Ishikawa (cell line): ENCODE results near the gene DEK.

Experiments
- CEBPB ChIP-seq: IDR thresholded peaks from 2 replicates; pipeline ENCODE4 v1.6.1; 2012
- CREB1 ChIP-seq: IDR thresholded peaks from 2 replicates; pipeline ENCODE4 v1.6.1; 2012; ENCODE audit warnings: low read depth
- EGR1 ChIP-seq: IDR thresholded peaks from 2 replicates; pipeline ENCODE4 v1.6.1; 2012
- EP300 ChIP-seq: IDR thresholded peaks from 2 replicates; pipeline ENCODE4 v1.6.1; 2012; ENCODE audit warnings: borderline replicate concordance
- FOXM1 ChIP-seq: IDR thresholded peaks from 2 replicates; pipeline ENCODE4 v1.6.1; 2012; ENCODE audit warnings: low read depth, borderline replicate concordance
- NFIC ChIP-seq: IDR thresholded peaks from 2 replicates; pipeline ENCODE4 v1.6.1; 2012
- RAD21 ChIP-seq: IDR thresholded peaks from 2 replicates; pipeline ENCODE4 v1.6.1; 2012; ENCODE audit warnings: low read depth
- TAF1 ChIP-seq: IDR thresholded peaks from 2 replicates; pipeline ENCODE4 v1.6.1; 2012; ENCODE audit warnings: low read depth, mild to moderate bottlenecking
- TCF12 ChIP-seq: IDR thresholded peaks from 2 replicates; pipeline ENCODE4 v1.6.1; 2012; ENCODE audit warnings: low read depth
- TEAD4 ChIP-seq: IDR thresholded peaks from 2 replicates; pipeline ENCODE4 v1.6.1; 2012
- YY1 ChIP-seq: IDR thresholded peaks from 2 replicates; pipeline ENCODE4 v1.6.1; 2012; ENCODE audit warnings: low read depth
- ZBTB7A ChIP-seq: IDR thresholded peaks from 2 replicates; pipeline ENCODE4 v1.6.1; 2012; ENCODE audit warnings: low read depth
- TF ChIP-seq, protein P1 (sequence below): IDR thresholded peaks from 2 replicates; pipeline ENCODE4 v1.6.1; 2012
- TF ChIP-seq, protein P2 (sequence below): IDR thresholded peaks from 2 replicates; pipeline ENCODE4 v1.6.1; 2012
- TF ChIP-seq, protein P3 (sequence below): IDR thresholded peaks from 2 replicates; pipeline ENCODE4 v1.6.1; 2012; ENCODE audit warnings: low read depth, mild to moderate bottlenecking

DEK gene

DNA sequence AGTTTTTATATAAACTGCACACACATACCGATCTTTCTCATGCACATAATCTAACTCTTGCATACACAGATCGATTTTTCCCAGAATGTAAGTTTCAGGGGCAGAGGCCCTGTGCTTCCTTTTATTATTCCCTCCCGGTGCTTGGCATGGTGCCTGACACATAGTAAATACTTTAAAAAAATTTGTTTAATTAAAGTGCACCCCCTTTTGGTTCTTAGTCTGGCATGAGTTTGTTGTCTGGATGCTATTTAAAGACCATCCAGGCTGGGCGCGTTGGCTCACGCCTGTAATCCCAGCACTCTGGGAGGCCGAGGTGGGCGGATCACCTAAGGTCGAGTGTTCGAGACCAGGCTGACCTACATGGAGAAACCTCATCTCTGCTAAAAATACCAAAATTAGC, 5.4 kb upstream of the DEK start:
- TF ChIP-seq TCF12 (no peak), EP300 (no peak), CEBPB (no peak), EGR1 (no peak), YY1 (no peak), TEAD4 (no peak)

DNA sequence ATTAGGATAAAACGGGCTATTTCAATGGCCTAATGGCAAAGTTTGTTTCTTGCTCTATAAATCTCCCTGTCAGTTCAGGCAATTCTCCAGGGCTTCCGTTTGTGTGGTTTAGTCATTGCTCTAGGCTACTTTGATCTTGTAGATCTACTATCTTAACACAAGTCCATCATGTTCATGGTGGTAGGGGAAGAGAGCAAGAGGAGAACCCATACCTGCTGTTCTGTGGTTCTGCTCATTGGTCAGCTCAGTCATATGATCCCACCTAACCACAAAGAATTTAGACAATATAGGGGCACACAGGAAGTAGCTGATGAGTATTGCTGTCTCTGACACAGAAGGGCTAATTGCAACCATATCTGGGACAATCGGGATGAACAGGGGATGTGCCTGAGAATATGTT, 4.9 kb upstream of the DEK start:
- TF ChIP-seq FOXM1 (no peak), RAD21 (no peak), TCF12 (no peak), CEBPB (no peak), NFIC (no peak)
- TF ChIP-seq, protein P1, sequence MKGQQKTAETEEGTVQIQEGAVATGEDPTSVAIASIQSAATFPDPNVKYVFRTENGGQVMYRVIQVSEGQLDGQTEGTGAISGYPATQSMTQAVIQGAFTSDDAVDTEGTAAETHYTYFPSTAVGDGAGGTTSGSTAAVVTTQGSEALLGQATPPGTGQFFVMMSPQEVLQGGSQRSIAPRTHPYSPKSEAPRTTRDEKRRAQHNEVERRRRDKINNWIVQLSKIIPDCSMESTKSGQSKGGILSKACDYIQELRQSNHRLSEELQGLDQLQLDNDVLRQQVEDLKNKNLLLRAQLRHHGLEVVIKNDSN = peak; percentile 21; the same call in 1 of the 2 replicates

DNA sequence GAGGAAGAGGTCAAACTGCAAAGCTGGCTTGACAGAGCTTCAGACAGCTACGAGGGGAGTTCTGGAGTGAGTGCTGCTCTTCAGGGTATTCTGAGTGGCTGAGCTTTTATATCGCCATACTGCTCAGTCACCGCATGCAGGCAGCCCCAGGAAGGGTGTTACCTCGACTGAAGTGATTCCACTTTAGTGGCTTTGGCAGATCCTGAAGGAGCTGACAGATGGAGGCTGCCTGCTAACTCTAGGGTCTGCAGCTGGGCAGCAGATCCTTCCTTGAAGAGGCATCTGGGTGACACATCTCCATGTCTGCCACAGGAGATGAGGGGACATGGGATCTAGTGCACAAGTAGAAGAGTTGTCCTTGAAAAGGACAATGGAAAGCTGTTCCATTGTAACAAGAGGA, 3.7 kb upstream of the DEK start:
- TF ChIP-seq, protein P2, sequence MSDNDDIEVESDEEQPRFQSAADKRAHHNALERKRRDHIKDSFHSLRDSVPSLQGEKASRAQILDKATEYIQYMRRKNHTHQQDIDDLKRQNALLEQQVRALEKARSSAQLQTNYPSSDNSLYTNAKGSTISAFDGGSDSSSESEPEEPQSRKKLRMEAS = no peak
- TF ChIP-seq NFIC (no peak), CREB1 (no peak), YY1 (no peak), RAD21 (no peak), TAF1 (no peak), CEBPB (no peak)
- TF ChIP-seq, protein P3, sequence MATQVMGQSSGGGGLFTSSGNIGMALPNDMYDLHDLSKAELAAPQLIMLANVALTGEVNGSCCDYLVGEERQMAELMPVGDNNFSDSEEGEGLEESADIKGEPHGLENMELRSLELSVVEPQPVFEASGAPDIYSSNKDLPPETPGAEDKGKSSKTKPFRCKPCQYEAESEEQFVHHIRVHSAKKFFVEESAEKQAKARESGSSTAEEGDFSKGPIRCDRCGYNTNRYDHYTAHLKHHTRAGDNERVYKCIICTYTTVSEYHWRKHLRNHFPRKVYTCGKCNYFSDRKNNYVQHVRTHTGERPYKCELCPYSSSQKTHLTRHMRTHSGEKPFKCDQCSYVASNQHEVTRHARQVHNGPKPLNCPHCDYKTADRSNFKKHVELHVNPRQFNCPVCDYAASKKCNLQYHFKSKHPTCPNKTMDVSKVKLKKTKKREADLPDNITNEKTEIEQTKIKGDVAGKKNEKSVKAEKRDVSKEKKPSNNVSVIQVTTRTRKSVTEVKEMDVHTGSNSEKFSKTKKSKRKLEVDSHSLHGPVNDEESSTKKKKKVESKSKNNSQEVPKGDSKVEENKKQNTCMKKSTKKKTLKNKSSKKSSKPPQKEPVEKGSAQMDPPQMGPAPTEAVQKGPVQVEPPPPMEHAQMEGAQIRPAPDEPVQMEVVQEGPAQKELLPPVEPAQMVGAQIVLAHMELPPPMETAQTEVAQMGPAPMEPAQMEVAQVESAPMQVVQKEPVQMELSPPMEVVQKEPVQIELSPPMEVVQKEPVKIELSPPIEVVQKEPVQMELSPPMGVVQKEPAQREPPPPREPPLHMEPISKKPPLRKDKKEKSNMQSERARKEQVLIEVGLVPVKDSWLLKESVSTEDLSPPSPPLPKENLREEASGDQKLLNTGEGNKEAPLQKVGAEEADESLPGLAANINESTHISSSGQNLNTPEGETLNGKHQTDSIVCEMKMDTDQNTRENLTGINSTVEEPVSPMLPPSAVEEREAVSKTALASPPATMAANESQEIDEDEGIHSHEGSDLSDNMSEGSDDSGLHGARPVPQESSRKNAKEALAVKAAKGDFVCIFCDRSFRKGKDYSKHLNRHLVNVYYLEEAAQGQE = no peak

DNA sequence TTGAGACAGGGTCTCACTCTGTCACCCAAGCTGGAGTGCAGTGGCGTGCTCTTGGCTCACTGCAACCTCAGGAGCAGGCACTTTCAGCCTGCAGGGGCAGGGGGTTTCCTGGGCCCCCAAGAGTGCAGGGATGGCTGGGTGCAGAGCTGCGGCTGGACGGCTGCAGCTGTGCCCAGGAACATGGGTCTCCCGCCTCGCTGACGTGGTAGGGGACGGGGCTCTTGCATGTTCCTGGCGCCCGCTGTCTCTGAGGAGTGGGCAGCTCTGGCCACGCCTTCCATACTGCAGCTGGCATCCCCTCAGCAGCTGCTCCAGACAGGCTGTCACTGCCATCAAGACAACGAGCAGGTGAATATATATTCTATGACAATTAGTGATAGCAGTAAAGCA, 2.2 kb upstream of the DEK start:
- TF ChIP-seq, protein P1 = no peak

DNA sequence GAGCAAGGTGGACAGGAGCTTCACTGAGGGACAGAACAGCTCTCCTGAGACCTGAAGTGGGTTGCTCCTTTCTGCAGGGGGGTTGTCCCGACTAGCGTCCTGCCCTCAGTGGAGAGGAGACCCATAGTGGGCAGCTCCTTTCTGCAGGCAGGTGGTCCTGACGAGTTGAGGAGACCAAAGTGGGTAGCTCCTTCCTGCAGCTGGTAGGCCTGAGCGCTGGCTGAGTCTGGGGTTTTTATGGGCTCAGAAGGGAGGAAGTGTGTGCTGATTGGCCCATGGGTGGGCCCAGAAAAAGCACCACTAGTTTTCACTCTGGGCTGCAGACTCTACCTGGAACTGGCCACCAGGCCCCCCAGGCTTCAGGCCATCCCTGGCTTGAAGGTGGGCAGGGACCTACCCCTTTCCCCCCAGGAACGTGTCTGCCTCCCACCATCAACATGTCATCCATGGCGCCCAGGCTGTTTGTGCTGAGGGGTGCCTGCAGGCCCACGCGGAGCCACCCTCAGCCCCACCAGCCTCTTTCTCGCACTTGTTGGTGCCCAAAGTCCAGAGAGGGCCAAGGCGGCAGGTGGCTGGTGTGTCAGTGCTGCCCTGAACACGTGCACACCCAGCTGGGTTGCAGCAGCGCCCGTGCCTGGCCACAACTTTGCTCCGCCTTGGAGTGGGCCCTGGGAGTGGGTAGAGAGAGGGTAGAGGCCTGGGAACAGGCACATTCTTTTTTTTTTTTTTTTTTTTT, 1.6 kb upstream of the DEK start:
- TF ChIP-seq, protein P3 = no peak
- TF ChIP-seq, protein P2 = no peak
- TF ChIP-seq TEAD4 (no peak), EP300 (no peak), FOXM1 (no peak), TAF1 (no peak), NFIC (no peak), EGR1 (no peak), TCF12 (no peak), ZBTB7A (no peak), YY1 (no peak), CREB1 (no peak)
- TF ChIP-seq, protein P1 = no peak

DNA sequence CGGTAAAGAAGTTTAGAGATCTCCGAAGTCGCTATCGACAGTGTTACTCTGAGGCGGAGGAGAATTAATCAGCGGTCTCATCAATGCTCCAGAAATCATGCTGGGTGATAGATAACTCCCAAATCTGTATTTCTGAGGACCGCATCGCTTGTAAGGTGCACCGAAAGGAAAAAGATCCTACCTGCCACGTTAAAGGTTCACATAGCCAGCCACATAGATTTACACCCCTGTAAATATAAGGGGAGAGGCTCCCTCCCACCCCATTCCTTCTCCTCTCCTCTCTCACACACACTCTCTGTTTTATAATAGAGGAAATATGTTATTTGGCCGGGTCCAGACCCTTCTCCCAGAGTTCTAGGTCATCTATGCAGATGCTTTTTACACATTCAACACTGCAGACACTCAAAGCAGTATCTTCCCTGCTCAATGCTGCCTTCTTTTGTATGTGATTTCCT, 620 bp upstream of the DEK start:
- TF ChIP-seq YY1 (no peak), CEBPB (no peak), TAF1 (no peak), TCF12 (no peak), FOXM1 (no peak), EGR1 (no peak), RAD21 (no peak), CREB1 (no peak), EP300 (no peak), TEAD4 (no peak), NFIC (no peak), ZBTB7A (no peak)
- TF ChIP-seq, protein P1 = no peak
- TF ChIP-seq, protein P3 = no peak
- TF ChIP-seq, protein P2 = no peak
